HepG2 (cell line): Measurements from ENCODE around the gene KLF3. TPM values are rescaled to one million over a fixed set of nuclear protein-coding genes. Genes with fewer than 3 reads are reported as not detected.
A peak's percentile ranks its signal among the peaks of the same experiment; 100 is the strongest.

Experiments
- DNMT3B ChIP-seq: conservative IDR thresholded peaks from 2 replicates; pipeline ENCODE4 v1.6.1; 2016; ENCODE audit warnings: missing biosample characterization, control low read depth
- DZIP1 ChIP-seq: sonication (generic); formaldehyde crosslinking; IDR thresholded peaks from 2 replicates; pipeline ENCODE4 v1.5.0; 2020; ENCODE audit warnings: mild to moderate bottlenecking, missing genetic modification reagents
- RARA ChIP-seq: IDR thresholded peaks from 2 replicates; pipeline ENCODE4 v1.6.1; 2016; ENCODE audit warnings: missing genetic modification reagents, missing compliant biosample characterization
- SNRNP70 ChIP-seq: fragments of 200-400 bp; formaldehyde crosslinking; IDR thresholded peaks from 2 replicates; pipeline ENCODE4 v1.6.1; 2017; ENCODE audit warnings: mild to moderate bottlenecking, low read depth, low read length, moderate library complexity
- ZBTB34 ChIP-seq: sonication (generic); formaldehyde crosslinking; IDR thresholded peaks from 2 replicates; pipeline ENCODE4 v1.8.0; 2022; ENCODE audit warnings: mild to moderate bottlenecking, missing genetic modification reagents
- ZNF329 ChIP-seq: sonication (generic); formaldehyde crosslinking; IDR thresholded peaks from 2 replicates; pipeline ENCODE4 v1.9.0; 2021; ENCODE audit warnings: low read depth, mild to moderate bottlenecking, missing genetic modification reagents
- ZNF333 ChIP-seq: sonication (generic); formaldehyde crosslinking; IDR thresholded peaks from 2 replicates; pipeline ENCODE4 v1.4.0; 2020; ENCODE audit warnings: mild to moderate bottlenecking, missing genetic modification reagents, borderline replicate concordance
- ZNF383 ChIP-seq: sonication (generic); formaldehyde crosslinking; IDR thresholded peaks from 2 replicates; pipeline ENCODE4 v1.4.0; 2020; ENCODE audit warnings: missing genetic modification reagents, mild to moderate bottlenecking, borderline replicate concordance
- ZNF501 ChIP-seq: sonication (generic); formaldehyde crosslinking; IDR thresholded peaks from 2 replicates; pipeline ENCODE4 v1.5.1; 2020; ENCODE audit warnings: mild to moderate bottlenecking, moderate library complexity, missing genetic modification reagents
- ZNF883 ChIP-seq: sonication (generic); formaldehyde crosslinking; IDR thresholded peaks from 2 replicates; pipeline ENCODE4 v1.5.1; 2020; ENCODE audit warnings: mild to moderate bottlenecking, missing genetic modification reagents; ENCODE audit errors: not compliant biosample characterization
- ZNF891 ChIP-seq: sonication (generic); formaldehyde crosslinking; IDR thresholded peaks from 2 replicates; pipeline ENCODE4 v1.5.0; 2020; ENCODE audit warnings: mild to moderate bottlenecking, missing genetic modification reagents
- ZSCAN30 ChIP-seq: sonication (generic); formaldehyde crosslinking; IDR thresholded peaks from 2 replicates; pipeline ENCODE4 v1.5.0; 2020; ENCODE audit warnings: mild to moderate bottlenecking, missing genetic modification reagents
- polyA plus RNA-seq, 8 experiments: library from polyadenylated mRNA; depleted of rRNA in 3 of 8; stranded (reverse) in 7 of 8; unstranded in 1 of 8; fragments of >200 nt; fragmentation: Illumina TruSeq in 4 of 8; extraction: Trizol in 4 of 8; gene quantifications; 2 replicates each; pipeline versions ENCODE4 v1.2.1 to v1.2.3, GENCODE V29; 2011 to 2016; ENCODE audit warnings: low read depth in 4 of 8, missing spikeins in 1 of 8, mixed read lengths in 1 of 8; ENCODE audit not compliant: insufficient read depth in 1 of 8
- total RNA-seq, 5 experiments: library from RNA; depleted of rRNA; stranded (reverse); fragments of >200 nt; fragmentation: Illumina TruSeq; extraction: Trizol; gene quantifications; 2 replicates each; pipeline ENCODE4 v1.2.3, GENCODE V29; 2016; ENCODE audit warnings: low read depth in 1 of 5
- TF ChIP-seq, protein P1 (sequence below): sonication (generic); formaldehyde crosslinking; IDR thresholded peaks from 2 replicates; pipeline ENCODE4 v1.4.0; 2020; ENCODE audit warnings: missing genetic modification reagents
- TF ChIP-seq, protein P2 (sequence below): sonication (generic); formaldehyde crosslinking; IDR thresholded peaks from 2 replicates; pipeline ENCODE4 v1.4.0; 2020; ENCODE audit warnings: missing genetic modification reagents

Gene KLF3
- total and polyA plus RNA-seq, 2 of the 13 experiments (the other 11 are each of a cell fraction or from before 2014, with no cell fraction given), result 29.1 to 37.8 TPM

GRCh38 chr4:38673130-38673978, 9.4 kb downstream of the KLF3 start (continued):
- TF ChIP-seq, protein P1, sequence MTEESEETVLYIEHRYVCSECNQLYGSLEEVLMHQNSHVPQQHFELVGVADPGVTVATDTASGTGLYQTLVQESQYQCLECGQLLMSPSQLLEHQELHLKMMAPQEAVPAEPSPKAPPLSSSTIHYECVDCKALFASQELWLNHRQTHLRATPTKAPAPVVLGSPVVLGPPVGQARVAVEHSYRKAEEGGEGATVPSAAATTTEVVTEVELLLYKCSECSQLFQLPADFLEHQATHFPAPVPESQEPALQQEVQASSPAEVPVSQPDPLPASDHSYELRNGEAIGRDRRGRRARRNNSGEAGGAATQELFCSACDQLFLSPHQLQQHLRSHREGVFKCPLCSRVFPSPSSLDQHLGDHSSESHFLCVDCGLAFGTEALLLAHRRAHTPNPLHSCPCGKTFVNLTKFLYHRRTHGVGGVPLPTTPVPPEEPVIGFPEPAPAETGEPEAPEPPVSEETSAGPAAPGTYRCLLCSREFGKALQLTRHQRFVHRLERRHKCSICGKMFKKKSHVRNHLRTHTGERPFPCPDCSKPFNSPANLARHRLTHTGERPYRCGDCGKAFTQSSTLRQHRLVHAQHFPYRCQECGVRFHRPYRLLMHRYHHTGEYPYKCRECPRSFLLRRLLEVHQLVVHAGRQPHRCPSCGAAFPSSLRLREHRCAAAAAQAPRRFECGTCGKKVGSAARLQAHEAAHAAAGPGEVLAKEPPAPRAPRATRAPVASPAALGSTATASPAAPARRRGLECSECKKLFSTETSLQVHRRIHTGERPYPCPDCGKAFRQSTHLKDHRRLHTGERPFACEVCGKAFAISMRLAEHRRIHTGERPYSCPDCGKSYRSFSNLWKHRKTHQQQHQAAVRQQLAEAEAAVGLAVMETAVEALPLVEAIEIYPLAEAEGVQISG, result peak; percentile 79
- TF ChIP-seq ZSCAN30 (CRISPR knock-in tag) (peak; percentile 96), DZIP1 (CRISPR knock-in tag) (no peak), SNRNP70 (no peak), RARA (CRISPR knock-in tag) (peak; percentile 95), DNMT3B (no peak), ZNF333 (CRISPR knock-in tag) (no peak), ZNF501 (CRISPR knock-in tag) (peak; percentile 75; the same call in 1 of the 2 replicates), ZNF329 (CRISPR knock-in tag) (no peak), ZNF883 (CRISPR knock-in tag) (no peak), ZNF383 (CRISPR knock-in tag) (no peak), ZBTB34 (CRISPR knock-in tag) (peak; percentile 77; the same call in 1 of the 2 replicates), ZNF891 (CRISPR knock-in tag) (no peak)
- TF ChIP-seq, protein P2, sequence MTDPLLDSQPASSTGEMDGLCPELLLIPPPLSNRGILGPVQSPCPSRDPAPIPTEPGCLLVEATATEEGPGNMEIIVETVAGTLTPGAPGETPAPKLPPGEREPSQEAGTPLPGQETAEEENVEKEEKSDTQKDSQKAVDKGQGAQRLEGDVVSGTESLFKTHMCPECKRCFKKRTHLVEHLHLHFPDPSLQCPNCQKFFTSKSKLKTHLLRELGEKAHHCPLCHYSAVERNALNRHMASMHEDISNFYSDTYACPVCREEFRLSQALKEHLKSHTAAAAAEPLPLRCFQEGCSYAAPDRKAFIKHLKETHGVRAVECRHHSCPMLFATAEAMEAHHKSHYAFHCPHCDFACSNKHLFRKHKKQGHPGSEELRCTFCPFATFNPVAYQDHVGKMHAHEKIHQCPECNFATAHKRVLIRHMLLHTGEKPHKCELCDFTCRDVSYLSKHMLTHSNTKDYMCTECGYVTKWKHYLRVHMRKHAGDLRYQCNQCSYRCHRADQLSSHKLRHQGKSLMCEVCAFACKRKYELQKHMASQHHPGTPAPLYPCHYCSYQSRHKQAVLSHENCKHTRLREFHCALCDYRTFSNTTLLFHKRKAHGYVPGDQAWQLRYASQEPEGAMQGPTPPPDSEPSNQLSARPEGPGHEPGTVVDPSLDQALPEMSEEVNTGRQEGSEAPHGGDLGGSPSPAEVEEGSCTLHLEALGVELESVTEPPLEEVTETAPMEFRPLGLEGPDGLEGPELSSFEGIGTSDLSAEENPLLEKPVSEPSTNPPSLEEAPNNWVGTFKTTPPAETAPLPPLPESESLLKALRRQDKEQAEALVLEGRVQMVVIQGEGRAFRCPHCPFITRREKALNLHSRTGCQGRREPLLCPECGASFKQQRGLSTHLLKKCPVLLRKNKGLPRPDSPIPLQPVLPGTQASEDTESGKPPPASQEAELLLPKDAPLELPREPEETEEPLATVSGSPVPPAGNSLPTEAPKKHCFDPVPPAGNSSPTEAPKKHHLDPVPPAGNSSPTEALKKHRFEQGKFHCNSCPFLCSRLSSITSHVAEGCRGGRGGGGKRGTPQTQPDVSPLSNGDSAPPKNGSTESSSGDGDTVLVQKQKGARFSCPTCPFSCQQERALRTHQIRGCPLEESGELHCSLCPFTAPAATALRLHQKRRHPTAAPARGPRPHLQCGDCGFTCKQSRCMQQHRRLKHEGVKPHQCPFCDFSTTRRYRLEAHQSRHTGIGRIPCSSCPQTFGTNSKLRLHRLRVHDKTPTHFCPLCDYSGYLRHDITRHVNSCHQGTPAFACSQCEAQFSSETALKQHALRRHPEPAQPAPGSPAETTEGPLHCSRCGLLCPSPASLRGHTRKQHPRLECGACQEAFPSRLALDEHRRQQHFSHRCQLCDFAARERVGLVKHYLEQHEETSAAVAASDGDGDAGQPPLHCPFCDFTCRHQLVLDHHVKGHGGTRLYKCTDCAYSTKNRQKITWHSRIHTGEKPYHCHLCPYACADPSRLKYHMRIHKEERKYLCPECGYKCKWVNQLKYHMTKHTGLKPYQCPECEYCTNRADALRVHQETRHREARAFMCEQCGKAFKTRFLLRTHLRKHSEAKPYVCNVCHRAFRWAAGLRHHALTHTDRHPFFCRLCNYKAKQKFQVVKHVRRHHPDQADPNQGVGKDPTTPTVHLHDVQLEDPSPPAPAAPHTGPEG (CRISPR knock-in tag), result no peak
